Gastrocnemius medialis (tissue), 4 donors: Measurements from ENCODE around the gene GDF11.

Experiments
- POLR2A ChIP-seq, 2 donors: fragments of 450-650 bp; IDR thresholded peaks; one replicate each; pipeline ENCODE4 v1.6.1; 2017; ENCODE audit warnings: antibody characterized with exemption in 2 of 2, mild to moderate bottlenecking in 2 of 2, moderate library complexity in 2 of 2
- TF ChIP-seq, protein P1 (sequence below), 5 experiments: fragments of 450-650 bp in 3 of 5; fragments of 200-600 bp in 2 of 5; sonication (generic) in 2 of 5; IDR thresholded peaks in 4 of 5; conservative IDR thresholded peaks in 1 of 5; 1 replicate in 4 of 5; 2 replicates in 1 of 5; pipeline ENCODE4 v1.5.1; 2016 to 2019; ENCODE audit warnings: antibody characterized with exemption in 5 of 5, mild to moderate bottlenecking in 3 of 5, moderate library complexity in 3 of 5

DNA sequence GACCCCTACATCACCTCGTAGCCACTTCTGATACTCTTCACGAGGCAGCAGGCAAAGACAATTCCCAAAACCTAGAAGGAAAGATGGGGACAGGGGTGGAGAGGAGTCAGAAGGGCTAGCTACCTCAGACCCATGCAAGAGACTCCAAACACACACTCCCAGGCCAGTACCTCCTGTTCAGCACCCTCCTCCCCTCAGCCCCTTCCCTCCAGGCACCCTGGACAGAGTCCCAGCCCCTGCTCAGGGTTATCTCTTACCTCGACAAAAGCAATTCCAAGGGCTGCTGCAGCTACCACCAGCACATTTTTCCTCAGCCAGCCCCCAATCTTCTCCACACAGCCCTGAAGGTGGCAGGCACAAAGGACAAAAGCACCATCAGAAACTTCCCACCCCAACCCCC is 17.4 kb upstream of the GDF11 start:
- TF ChIP-seq POLR2A (IDR thresholded peaks at IDR 0.05): no peak
- TF ChIP-seq, protein P1, sequence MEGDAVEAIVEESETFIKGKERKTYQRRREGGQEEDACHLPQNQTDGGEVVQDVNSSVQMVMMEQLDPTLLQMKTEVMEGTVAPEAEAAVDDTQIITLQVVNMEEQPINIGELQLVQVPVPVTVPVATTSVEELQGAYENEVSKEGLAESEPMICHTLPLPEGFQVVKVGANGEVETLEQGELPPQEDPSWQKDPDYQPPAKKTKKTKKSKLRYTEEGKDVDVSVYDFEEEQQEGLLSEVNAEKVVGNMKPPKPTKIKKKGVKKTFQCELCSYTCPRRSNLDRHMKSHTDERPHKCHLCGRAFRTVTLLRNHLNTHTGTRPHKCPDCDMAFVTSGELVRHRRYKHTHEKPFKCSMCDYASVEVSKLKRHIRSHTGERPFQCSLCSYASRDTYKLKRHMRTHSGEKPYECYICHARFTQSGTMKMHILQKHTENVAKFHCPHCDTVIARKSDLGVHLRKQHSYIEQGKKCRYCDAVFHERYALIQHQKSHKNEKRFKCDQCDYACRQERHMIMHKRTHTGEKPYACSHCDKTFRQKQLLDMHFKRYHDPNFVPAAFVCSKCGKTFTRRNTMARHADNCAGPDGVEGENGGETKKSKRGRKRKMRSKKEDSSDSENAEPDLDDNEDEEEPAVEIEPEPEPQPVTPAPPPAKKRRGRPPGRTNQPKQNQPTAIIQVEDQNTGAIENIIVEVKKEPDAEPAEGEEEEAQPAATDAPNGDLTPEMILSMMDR (IDR thresholded peaks at IDR 0.05 in 4 of 5, conservative IDR thresholded peaks at IDR 0.05 in 1 of 5): no peak
